ENCODE measurements around the gene ITPRIPL1.

The ITPRIPL1 gene

DNA sequence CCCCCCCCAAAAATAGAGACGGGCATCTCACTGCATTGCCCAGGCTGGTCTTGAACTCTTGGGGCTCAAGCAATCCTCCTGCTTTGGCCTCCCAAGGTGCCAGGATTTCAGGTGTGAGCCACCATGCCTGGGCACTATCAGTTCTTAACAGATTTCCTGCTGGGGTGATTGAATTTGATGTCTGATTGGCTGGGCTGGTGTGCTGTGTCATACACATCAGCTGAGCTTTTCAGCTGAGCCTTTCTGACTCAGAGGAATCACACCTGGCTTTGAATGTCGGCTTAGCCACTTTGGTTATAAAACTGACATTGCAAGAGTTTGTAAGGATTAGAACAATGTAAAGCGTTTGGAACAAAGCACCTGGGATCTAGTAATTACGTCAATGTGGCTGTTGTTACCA lies 29.4 kb downstream of the ITPRIPL1 start:
- no peak for DNase-seq (ENCODE audit: low read depth)

DNA sequence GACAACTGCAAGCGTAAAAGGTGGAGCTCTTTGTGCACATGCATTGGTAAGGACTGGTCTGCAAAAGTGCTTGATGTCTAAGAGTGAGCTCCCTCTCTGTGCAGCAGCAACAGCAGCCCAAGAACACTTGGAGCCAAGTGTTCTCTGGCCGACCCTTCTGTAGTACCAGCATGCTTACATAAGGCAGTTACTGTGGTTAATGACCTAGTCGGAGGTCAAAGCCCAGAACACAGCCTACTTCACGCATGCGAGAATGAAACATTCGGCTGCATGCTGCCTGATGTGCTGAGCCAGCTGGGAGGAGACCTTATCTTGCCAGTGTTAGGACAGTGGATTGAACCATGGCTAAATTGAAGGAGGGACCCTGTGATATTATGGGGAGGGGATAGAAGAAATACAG lies 31.8 kb downstream of the ITPRIPL1 start:
- no peak for DNase-seq (ENCODE audit: low read depth)

DNA sequence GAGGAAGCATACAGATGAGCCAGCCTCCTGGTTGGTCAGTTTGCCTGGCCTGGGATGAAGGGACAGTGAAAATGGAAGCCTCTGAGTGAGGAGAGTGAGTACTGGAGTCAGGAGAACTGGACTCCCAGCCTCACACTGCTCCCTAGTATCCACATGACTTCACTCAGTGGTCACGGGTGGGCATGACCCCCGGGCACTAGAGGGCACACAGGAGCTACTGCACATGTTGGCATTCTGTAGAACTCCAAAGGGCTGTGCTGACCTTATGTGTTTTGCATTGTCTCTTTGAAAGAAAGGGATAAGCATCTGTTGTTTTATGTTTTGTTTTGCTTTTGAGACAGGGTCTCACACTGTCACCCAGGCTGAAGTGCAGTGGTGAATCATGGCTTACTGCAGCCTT lies 34.2 kb downstream of the ITPRIPL1 start:
- DNase-seq (ENCODE audit: low read depth), result no peak

DNA sequence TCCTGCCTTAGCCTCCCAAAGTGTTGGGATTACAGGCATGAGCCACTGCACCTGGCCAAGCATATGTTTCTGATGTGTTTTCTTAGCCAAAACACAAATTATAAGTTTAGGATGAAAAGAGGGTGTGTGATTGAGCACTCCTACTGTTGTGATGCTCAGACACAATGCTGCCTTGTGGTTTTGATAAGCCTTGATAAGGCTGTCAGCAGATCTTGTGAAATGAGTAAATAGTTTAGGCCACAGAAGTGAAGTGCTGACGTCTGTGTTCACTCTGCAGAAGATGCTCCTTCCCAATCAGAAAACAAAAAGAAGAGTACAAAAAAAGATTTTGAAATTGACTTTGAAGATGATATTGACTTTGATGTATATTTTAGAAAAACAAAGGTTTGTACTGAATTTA lies 34.7 kb downstream of the ITPRIPL1 start:
- DNase-seq (ENCODE audit: low read depth), result no peak

DNA sequence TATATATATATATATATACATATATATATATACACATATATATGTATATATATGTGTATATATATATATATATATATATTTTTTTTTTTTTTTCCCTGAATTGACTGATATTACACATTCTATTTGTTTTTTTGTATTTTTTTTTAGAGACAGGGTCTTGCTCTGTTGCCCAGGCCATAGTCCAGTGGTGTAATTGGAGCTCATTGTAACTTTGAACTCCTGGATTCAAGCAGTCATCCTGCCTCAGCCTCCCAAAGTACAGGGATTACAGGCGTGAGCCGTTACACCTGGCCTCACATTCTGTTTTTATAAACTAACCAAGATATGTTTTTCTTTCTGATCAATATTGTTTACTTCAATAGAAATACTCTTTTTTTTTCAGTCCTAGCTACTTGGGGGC lies 36.6 kb downstream of the ITPRIPL1 start:
- no peak for DNase-seq (ENCODE audit: low read depth)

DNA sequence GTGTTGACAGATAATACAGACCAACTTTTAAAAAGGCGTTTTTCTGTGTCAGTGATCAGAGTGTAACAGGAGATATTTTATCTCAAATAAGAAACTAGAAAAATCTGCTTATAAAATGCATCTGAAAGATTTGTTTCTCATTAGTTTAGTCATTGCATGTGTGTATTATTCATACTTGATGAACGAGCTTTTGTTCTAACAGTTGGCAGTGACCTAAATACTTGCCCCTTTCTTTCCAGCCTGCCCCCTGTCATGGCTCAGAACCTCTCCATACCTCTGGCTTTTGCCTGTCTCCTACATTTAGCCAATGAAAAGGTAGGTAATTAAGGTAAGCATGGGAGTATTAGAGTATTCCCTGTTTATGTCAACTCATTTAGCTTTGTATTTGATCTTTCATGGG lies 44.1 kb downstream of the ITPRIPL1 start:
- DNase-seq (ENCODE audit: low read depth), result no peak

DNA sequence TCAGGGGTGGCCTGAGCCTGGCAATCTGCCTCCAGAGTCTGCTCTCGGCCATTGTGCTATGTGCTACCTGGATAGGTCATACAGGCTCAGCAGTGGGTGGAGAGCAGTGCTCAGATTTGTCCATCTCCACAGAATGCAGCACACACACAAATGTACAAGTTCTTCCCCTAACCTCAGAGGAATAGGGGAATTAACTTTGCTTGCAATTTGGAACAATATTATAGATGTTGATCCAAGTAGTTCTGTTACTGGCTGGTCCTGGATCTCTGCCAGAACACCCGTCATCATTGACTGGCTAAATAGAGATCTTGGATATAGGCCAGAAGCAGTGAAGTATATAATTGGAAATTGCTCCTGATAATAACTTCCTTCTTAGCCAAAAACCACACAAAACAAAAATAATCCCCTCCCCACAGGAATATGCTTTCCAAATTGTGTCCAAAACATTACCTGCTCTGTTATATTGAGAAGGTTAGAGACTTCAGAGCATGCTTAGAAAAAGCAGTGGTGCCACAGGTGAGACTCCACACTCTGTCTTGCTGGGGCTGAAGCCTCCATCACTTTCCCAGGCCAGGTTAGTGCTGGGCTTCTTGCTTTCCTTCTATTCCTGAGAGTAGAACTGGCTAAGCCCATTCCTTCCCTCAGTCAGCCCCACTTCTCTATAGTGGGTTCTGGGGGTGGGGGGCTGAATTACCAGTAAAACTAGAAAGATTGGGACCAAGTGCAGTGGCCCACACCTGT lies 49.3 kb downstream of the ITPRIPL1 start:
- no peak for DNase-seq (ENCODE audit: low read depth)
